Activated naive CD8-positive, alpha-beta T cell treated with anti-CD3 and anti-CD28 coated beads, Interleukin-2, amount 50 U/mL, for 24 hours (primary cell): ENCODE results near the gene PASK.
"Not testable (repeated sequence)": the region's sequence is repeated elsewhere in the genome, so short reads cannot be mapped to it uniquely, and the experiment has no call there.

Experiments used
- ATAC-seq: fragments of 150-1000 bp; cut with Tn5 transposase; one replicate; pipeline ENCODE4 v1.10.0; 2021
- DNase-seq: peaks from one replicate; pipeline ENCODE4 v3.0.0; 2021
- H3K27ac Mint-ChIP-seq: one replicate; pipeline ENCODE4 v1.8.0; 2021; ENCODE audit warnings: mild to moderate bottlenecking, mixed read lengths
- H3K27me3 Mint-ChIP-seq: one replicate; pipeline ENCODE4 v1.8.0; 2021; ENCODE audit warnings: mixed read lengths
- H3K36me3 Mint-ChIP-seq: one replicate; pipeline ENCODE4 v1.8.0; 2021; ENCODE audit warnings: low read depth, mixed read lengths
- H3K4me1 Mint-ChIP-seq: one replicate; pipeline ENCODE4 v1.8.0; 2021; ENCODE audit warnings: mixed read lengths
- H3K4me3 Mint-ChIP-seq: one replicate; pipeline ENCODE4 v1.8.0; 2021; ENCODE audit warnings: mild to moderate bottlenecking, moderate library complexity, mixed read lengths
- H3K9me3 Mint-ChIP-seq: one replicate; pipeline ENCODE4 v1.8.0; 2021; ENCODE audit warnings: mixed read lengths

The PASK gene

GRCh38 chr2:241148891-241149674 is at the start of gene PASK:
Gene PASK, minus strand, starts transcription at chr2:241149472. Its CDS starts 6,440 bp downstream, at chr2:241143032.
- H3K27ac Mint-ChIP-seq: peak within 1 kb of the TSS; percentile 95
- H3K4me3 Mint-ChIP-seq: peak within 1 kb of the TSS; percentile 97
- H3K9me3 Mint-ChIP-seq: no peaks in the 10 kb centered on the region
- peaks cover 51% of the 10 kb centered on the region for H3K4me1 Mint-ChIP-seq
- peaks cover 7% of the 10 kb centered on the region for H3K36me3 Mint-ChIP-seq
- peak; percentile 93 for DNase-seq
- H3K27me3 Mint-ChIP-seq: no peaks in the 10 kb centered on the region
- ATAC-seq: peak; percentile 92

GRCh38 chr2:241198381-241199279 is 49.4 kb upstream of the PASK start:
- DNase-seq: no peak
- no peak for ATAC-seq
- no peaks in the 10 kb centered on the region for H3K4me1 Mint-ChIP-seq
- H3K27me3 Mint-ChIP-seq: no peaks in the 10 kb centered on the region
- no peak overlapping the region for H3K4me3 Mint-ChIP-seq
- no peak overlapping the region for H3K27ac Mint-ChIP-seq
- H3K9me3 Mint-ChIP-seq: no peaks in the 10 kb centered on the region
- no peaks in the 10 kb centered on the region for H3K36me3 Mint-ChIP-seq

DNA sequence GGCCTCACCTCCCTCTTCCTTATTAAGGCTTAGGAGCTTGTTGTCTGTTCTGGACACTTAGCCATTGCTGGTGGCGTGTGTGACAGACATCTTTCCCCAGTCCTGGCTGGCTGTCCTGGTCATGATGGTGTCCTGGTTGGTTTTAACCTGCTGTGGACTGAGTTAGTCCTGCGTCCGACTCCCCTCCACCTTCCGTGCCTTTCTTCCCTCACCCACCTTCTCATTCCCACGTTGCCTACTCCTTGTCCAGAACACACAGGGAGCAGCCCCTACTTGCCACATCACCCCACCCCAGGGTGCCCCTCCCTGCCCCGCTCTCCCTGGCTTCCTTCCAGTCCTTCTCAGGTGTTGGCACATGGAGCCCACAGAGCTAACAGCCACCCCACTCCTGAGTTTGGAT is 48.7 kb upstream of the PASK start:
- no peak for ATAC-seq
- DNase-seq: no peak
- Mint-ChIP-seq H3K4me1 (no peaks in the 10 kb centered on the region), H3K9me3 (no peaks in the 10 kb centered on the region), H3K36me3 (no peaks in the 10 kb centered on the region), H3K27ac (no peak overlapping the region), H3K4me3 (no peak overlapping the region), H3K27me3 (no peaks in the 10 kb centered on the region)

- ATAC-seq: not testable (repeated sequence)
Observed at GRCh38 chr2:241197246-241197645, 48.0 kb upstream of the PASK start.

GRCh38 chr2:241195506-241196130 is 46.3 kb upstream of the PASK start:
- no peaks in the 10 kb centered on the region for H3K9me3 Mint-ChIP-seq
- no peak overlapping the region for H3K27ac Mint-ChIP-seq
- ATAC-seq (no peak), DNase-seq (no peak)
- H3K36me3 Mint-ChIP-seq: no peaks in the 10 kb centered on the region
- no peak overlapping the region for H3K4me3 Mint-ChIP-seq
- H3K4me1 Mint-ChIP-seq: no peaks in the 10 kb centered on the region
- H3K27me3 Mint-ChIP-seq: no peaks in the 10 kb centered on the region

More at GRCh38 chr2:241197246-241197645, 48.0 kb upstream of the PASK start:
- not testable (repeated sequence) for H3K27me3 Mint-ChIP-seq, H3K9me3 Mint-ChIP-seq, H3K27ac Mint-ChIP-seq, H3K36me3 Mint-ChIP-seq, H3K4me3 Mint-ChIP-seq, H3K4me1 Mint-ChIP-seq, DNase-seq

GRCh38 chr2:241194811-241195210 is 45.5 kb upstream of the PASK start:
- no peaks in the 10 kb centered on the region for H3K4me1 Mint-ChIP-seq
- ATAC-seq (no peak), DNase-seq (no peak)
- H3K36me3 Mint-ChIP-seq: no peaks in the 10 kb centered on the region
- H3K27ac Mint-ChIP-seq: no peak overlapping the region
- H3K27me3 Mint-ChIP-seq: no peaks in the 10 kb centered on the region
- H3K4me3 Mint-ChIP-seq: no peak overlapping the region
- no peaks in the 10 kb centered on the region for H3K9me3 Mint-ChIP-seq

- ATAC-seq (no peak), DNase-seq (no peak)
- no peaks in the 10 kb centered on the region for H3K4me1 Mint-ChIP-seq
- no peaks in the 10 kb centered on the region for H3K9me3 Mint-ChIP-seq
- H3K27me3 Mint-ChIP-seq: no peaks in the 10 kb centered on the region
- no peak overlapping the region for H3K27ac Mint-ChIP-seq
- no peaks in the 10 kb centered on the region for H3K36me3 Mint-ChIP-seq
- no peak overlapping the region for H3K4me3 Mint-ChIP-seq
Observed at GRCh38 chr2:241193271-241193670, 44.0 kb upstream of the PASK start.

GRCh38 chr2:241191081-241191480 is 41.8 kb upstream of the PASK start:
- Mint-ChIP-seq H3K27me3 (no peaks in the 10 kb centered on the region), H3K4me3 (no peak overlapping the region), H3K27ac (no peak overlapping the region), H3K4me1 (no peaks in the 10 kb centered on the region), H3K9me3 (no peaks in the 10 kb centered on the region), H3K36me3 (no peaks in the 10 kb centered on the region)
- ATAC-seq: no peak
- no peak for DNase-seq

DNA sequence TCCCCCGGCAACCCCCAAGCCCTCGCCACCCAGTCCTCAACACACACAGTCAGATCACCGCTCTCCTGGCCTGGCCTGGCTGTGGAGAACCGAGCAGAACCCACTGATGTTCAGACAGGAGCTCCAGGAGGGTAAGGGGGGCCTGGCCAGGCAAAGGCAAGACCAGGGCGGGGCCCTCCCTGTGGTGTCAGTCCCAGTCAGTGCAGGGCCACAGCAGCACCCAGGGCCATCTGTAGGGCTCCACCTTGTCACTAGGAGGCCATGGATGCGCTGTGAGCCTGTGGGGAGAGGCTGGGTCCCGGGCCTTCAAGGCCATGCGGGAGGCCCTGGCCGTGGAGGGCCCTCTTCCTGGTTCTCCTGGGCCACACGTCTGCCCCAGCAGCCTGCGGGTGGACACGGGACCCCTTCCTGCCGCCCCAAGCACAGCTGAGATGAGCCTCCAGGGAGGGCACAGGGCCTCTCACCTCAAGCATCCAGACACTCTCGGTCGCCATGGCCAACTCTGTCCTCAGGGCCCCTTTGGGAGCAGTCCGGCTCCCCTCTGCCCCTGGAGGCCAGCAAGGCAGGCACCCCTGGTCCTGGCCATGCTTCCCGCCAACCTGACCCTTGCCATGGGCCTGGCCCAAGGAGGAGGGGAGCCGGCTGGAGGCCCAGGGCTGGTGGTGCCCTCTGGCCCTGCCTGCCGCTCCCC is 41.2 kb upstream of the PASK start:
- no peak overlapping the region for H3K4me3 Mint-ChIP-seq
- H3K27ac Mint-ChIP-seq: no peak overlapping the region
- ATAC-seq (peak; percentile 27), DNase-seq (no peak)
- no peaks in the 10 kb centered on the region for H3K36me3 Mint-ChIP-seq
- H3K27me3 Mint-ChIP-seq: no peaks in the 10 kb centered on the region
- H3K9me3 Mint-ChIP-seq: no peaks in the 10 kb centered on the region
- H3K4me1 Mint-ChIP-seq: no peaks in the 10 kb centered on the region

DNA sequence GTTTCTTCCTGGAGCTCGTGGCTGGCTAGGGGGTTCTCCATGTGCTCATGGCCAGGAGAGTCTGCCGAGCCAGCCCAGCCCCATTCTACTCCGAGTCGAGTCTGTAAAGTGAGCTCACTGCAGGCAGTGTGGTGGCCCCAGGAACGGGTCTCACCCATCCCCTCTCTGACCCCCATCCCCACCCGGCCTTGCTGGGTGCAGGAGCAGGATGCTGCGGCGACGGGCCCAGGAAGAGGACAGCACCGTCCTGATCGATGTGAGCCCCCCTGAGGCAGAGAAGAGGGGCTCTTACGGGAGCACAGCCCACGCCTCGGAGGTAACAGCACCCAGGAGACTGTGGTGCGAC is 40.6 kb upstream of the PASK start:
- Mint-ChIP-seq H3K9me3 (no peaks in the 10 kb centered on the region), H3K27me3 (no peaks in the 10 kb centered on the region), H3K27ac (no peak overlapping the region), H3K4me1 (no peaks in the 10 kb centered on the region), H3K36me3 (peaks cover 3% of the 10 kb centered on the region), H3K4me3 (no peak overlapping the region)
- DNase-seq (no peak), ATAC-seq (no peak)

- no peaks in the 10 kb centered on the region for H3K4me1 Mint-ChIP-seq
Observed at GRCh38 chr2:241189093-241189855, 40.0 kb upstream of the PASK start.

DNA sequence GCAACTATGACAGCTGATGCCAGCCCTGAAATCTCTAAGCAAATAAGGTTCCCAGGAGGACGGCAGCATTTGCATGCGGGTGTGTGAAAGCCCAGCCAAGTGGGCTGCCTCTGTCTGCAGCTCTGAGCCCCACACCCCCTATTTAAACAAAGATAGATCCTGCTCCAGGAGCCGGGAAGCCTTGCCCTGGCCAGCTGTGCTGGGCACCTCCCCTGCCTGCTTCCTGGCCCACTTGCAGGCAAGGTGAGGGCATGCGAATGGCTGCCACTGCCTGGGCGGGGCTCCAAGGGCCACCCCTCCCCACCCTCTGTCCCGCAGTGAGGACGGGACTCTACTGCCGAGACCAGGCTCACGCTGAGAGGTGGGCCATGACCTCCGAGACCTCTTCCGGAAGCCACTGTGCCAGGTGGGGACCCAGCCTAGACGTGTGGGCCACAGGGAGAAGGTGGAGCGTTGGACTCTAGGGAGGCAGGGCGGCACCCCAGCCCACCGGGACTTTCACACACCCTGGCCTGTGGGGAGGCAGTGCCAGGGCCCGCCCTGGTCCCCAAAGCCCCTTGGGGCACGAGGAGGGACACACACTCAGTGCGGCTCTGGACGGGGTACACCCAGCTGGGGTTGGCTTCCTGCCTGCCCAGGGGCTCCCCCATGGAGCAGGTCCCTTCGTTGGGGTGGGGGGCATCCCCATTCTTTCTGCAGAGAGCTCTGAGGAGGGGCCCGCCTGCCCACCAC is 39.3 kb upstream of the PASK start, which contains the start of gene ANO7:
Gene ANO7 (plus strand): TSS at position 317 of the 732 bp plus-strand sequence. CDS start 1,387 bp downstream, outside the sequence.
- no peak within 1 kb of the TSS for H3K27ac Mint-ChIP-seq
- DNase-seq: no peak
- H3K4me1 Mint-ChIP-seq: no peaks in the 10 kb centered on the region
- H3K4me3 Mint-ChIP-seq: no peak within 1 kb of the TSS
- no peaks in the 10 kb centered on the region for H3K27me3 Mint-ChIP-seq
- no peaks in the 10 kb centered on the region for H3K9me3 Mint-ChIP-seq
- no peak for ATAC-seq
- H3K36me3 Mint-ChIP-seq: peaks cover 3% of the 10 kb centered on the region

More at GRCh38 chr2:241189093-241189855, 40.0 kb upstream of the PASK start:
- Mint-ChIP-seq H3K4me3 (no peak overlapping the region), H3K27me3 (no peaks in the 10 kb centered on the region), H3K27ac (no peak overlapping the region), H3K36me3 (peaks cover 3% of the 10 kb centered on the region), H3K9me3 (no peaks in the 10 kb centered on the region)
- DNase-seq (no peak), ATAC-seq (no peak)

DNA sequence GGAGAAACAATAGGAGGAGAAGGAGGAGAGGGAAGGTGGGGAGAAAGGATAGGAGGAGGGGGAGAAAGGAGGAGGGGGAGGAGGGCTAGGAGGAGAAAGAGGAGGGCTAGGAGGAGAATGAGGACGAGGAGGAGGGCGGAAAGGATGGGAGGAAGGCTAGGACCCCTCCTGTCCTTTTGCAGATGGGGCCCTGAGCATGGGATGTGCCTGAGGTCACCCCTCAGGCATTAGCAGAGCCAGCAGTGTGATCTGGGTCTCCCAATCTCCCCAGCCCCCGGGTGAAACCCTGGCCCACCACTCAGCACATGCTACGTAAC is 38.6 kb upstream of the PASK start:
- H3K4me3 Mint-ChIP-seq: no peak overlapping the region
- no peaks in the 10 kb centered on the region for H3K27me3 Mint-ChIP-seq
- H3K36me3 Mint-ChIP-seq: peaks cover 3% of the 10 kb centered on the region
- no peaks in the 10 kb centered on the region for H3K9me3 Mint-ChIP-seq
- ATAC-seq: no peak
- DNase-seq: no peak
- H3K4me1 Mint-ChIP-seq: no peaks in the 10 kb centered on the region
- H3K27ac Mint-ChIP-seq: no peak overlapping the region
